Stimulated activated CD4-positive, alpha-beta T cell treated with anti-CD3 and anti-CD28 coated beads, Interleukin-12 subunit alpha, Interleukin-12 subunit beta, amount 100 ng/mL, for 24 hours (primary cell): ENCODE measurements around the gene SAMD4A.

Experiments
- DNase-seq, 2 experiments: peaks; one replicate each; pipeline ENCODE4 v3.0.0-alpha.2; 2020; ENCODE audit warnings: low read depth in 2 of 2

SAMD4A gene

GRCh38 chr14:54653712-54654469 lies 87.0 kb downstream of the SAMD4A start:
- DNase-seq = no peak

- DNase-seq = no peak
These were observed 87.7 kb downstream of the SAMD4A start for GRCh38 chr14:54654605-54655004.

GRCh38 chr14:54658836-54659235 lies 91.9 kb downstream of the SAMD4A start:
- DNase-seq = no peak

- no peak for DNase-seq
These were observed 92.4 kb downstream of the SAMD4A start for GRCh38 chr14:54659365-54659764.

DNA sequence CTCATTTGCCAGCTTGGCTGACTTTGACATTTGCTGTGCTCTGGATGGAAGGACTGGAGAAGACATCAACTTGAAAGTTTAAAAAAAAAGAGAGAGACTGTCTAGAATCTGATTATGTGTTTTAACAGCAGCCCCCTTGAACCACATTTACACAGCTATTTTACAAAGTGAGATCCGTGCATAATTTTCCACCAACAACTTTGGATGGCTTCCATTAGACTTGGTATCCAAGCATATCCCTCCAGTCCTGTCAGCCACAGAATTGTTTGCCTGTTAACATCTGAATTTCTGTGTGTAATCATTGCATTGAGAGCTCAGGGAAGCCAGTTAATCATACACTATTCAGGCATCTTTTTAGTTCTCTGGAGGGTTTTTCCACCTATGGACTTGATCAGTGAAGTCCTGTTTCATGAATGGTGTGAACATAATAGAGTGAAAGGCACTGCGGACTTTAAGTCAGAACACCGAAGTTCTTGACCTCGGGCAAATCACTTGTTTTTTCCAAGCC lies 93.7 kb downstream of the SAMD4A start:
- DNase-seq = no peak

DNA sequence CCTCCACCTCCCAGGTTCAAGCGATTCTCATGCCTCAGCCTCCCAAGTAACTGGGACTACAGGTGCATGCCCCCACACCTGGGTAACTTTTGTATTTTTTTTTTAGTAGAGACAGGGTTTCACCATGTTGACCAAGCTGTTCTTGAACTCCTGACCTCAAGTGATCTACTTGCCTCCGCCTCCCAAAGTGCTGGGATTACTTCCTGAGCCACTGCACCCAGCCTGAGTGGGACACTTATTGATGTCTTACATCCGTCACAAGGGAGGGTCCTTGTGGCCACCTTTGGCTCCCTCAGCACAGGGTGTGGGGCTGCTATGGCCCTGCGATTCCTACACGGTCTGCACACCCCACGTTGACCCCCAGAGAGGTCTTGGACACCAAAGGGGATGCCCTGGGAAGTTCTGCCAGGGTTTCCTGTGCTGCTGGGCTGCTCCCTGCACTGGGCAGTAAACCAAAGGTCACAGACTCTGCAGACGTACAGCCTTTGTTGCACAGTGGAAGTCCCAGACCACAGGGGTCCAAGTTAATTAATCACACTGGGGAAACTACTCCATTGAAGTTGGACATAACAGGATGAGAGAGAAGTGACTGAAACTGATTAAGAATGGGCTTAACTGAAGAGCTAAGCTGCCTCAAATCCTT lies 95.7 kb downstream of the SAMD4A start:
- DNase-seq = no peak

DNA sequence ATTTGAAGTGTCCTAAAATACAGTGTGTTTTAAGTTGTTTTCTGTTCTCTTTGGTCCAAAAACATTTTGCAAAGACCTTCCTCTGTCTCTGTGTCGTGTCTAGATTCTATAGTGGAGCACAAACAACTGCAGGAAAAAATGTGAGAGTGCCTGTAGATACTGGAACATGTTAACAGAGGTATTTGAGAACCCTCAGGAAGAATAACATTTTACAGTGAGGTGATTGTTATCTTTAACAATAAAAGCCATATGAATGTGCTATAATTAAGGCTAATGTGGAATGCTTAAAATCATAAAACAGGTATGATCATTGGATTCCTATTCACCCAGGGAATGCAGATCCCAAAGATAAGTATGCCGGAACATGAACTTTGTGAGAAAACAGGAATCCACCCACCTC lies 98.0 kb downstream of the SAMD4A start:
- DNase-seq = no peak

GRCh38 chr14:54665946-54666345 lies 99.0 kb downstream of the SAMD4A start:
- no peak for DNase-seq

- no peak for DNase-seq
These were observed 100.3 kb downstream of the SAMD4A start for GRCh38 chr14:54667026-54667744.

DNA sequence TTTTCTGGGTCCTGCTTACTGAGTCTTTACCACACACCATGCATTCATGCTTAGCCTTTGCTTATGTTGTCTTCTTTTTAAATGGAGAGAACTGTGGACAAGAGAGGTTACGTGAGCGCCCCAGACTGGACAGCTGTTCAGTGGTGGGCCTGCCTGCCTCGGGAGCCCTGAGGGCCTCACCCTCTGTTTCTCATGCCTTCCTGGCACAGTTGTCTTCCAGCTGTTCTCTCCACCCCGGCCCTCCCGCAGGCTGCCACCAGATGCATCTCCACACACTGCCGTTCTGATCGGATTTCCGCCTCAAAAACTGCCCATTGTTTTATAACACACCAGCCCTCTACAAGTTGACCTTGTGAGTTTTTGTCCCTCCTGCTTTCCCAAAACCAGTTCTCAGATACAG lies 100.8 kb downstream of the SAMD4A start:
- no peak for DNase-seq

DNA sequence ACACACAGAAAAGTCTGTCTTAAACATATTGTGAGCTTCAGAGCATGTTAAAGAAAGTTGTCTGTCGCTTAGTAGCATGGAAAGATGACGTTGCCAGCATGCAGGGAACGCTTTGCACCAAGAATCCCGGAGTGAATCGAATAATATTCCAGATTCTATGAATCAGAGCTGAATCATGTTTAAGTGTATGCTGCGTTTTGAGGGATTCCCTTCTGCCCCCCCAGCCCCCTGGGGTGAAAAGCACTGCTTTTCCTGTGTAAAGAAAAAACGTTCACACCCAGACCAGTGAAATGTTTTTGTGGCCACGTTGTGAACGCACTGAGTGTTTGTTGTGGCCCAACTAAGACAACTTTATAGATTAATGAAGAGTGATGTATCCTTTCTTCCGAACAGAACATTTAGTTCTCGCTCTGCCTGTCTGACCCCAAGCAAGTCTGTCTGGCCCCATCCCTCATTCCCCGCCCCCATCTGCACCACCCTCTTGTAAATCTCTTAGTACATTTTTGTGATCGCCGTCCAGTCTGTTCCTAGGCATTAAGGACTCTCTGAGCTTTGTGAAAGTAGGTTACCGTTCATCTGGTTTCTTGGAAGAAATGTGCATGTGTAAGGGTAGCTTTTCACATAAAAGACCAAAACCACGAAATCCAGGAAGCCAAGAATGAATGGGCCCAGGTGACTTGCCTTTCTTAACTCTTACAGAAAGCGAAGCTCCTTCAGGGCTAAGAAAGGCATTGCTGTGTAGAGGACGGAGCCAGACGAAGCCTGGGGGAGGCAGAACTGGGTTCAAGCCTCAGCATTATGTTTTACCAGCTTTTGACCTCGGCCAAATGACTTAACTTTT lies 103.0 kb downstream of the SAMD4A start:
- DNase-seq = no peak

DNA sequence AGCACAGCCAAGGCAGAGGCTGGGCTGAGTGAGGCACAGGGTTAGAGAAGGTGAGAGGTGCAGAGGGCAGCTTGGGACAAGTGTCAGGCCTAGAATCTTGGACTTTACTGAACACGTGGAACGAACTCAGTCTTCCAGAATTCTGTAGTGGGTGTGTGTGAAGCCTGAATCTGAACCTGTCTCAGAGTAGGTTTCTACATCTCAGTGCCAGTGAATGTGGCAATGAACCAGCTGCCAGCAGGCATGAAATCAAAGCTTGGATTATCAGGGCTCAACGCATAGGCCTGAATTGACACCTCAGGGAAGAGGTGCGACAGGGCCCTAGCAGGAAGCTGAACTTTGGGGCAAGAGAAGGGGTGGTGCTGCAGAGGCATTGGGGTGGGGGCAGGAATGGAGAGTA lies 104.6 kb downstream of the SAMD4A start:
- DNase-seq = no peak

GRCh38 chr14:54672181-54672580 lies 105.3 kb downstream of the SAMD4A start:
- no peak for DNase-seq

DNA sequence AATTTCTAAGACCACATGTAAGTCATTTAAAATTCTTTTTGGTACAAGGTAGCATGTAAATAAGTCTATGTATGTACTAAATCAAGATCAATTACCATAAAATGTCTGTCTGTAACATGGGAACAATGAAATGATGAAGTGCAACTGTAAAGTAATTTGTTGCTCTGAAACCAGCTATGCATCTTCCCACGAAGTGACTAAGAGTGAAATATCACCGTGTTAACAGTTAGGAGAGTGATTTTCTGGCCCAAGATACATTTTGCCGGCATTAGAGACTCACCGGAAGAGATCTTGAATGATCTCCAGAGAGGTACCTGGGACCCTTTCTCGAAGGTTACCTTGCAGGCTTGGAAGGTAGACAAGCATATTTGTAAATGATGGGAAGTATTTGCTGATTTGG lies 105.8 kb downstream of the SAMD4A start:
- no peak for DNase-seq

GRCh38 chr14:54673193-54674045 lies 106.5 kb downstream of the SAMD4A start:
- DNase-seq = no peak

GRCh38 chr14:54674046-54674741 lies 107.3 kb downstream of the SAMD4A start:
- DNase-seq = no peak

GRCh38 chr14:54675236-54676128 lies 108.6 kb downstream of the SAMD4A start:
- no peak for DNase-seq

DNA sequence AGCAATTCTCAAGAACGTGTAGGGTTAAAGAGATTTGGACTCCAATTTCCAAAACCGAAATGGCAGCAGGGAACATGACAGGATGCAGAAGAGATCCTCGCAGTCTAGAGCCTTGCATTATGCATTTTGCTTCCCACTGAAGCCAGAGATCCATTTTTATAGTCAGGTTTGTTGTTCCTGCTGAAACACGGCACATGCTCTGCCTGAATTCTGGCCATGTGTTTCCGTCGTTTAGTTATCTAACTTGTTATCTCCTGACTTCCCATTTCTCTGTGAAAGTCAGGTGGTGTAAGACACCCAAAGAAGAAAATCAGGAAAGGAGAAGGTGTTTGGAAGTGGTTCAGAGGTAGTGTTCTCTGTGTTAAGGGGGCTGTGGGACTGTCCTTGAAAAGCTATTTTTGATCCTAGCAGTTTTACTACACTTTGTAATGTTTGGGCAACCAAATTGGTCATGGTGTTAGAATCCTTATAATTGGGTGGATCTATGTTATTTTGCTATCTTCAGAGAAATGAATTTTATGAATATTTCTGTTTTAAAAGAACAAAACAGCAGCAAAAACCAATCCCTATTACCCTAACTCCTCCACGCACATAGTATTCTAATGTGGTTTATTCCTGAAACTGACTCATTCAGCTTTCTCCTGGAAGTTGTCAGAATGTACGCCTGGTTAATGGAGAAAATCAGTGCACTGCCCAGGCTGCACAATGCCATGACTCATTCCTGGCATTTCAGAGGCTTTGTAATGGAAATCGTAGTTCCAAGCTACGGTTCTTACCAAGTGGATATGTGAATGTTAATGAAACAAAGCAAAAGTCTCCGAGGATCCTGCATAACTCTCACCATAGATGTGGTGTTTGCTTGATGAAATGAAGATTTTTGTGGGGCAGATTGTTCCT lies 110.1 kb downstream of the SAMD4A start:
- DNase-seq = no peak
